Right hindlimb (tissue), 1 donor: ENCODE measurements around the gene DNM3.

Experiments
- DNase-seq: peaks from one replicate; pipeline ENCODE4 v3.0.0-alpha.2; 2018

Gene DNM3

DNA sequence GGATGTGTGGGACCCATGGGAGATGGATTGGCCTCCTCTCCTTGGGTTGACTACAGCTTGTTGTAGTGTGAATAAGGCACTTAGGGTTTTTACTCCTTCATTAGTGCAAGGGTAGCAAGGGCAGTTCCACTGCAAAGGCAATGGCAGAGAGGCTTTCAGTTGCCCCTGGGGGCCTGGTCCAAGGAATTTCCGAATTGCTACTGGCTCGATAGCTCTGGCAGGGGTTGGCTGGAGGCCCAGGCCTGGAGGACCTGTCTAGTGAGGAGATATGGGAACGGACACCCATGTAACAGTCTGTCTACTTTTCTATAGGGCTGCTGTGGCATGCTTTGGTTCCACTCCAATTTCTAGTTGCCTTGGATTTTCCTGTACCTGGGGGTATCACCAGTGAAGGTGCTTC is 360.3 kb downstream of the DNM3 start:
- DNase-seq = no peak

DNA sequence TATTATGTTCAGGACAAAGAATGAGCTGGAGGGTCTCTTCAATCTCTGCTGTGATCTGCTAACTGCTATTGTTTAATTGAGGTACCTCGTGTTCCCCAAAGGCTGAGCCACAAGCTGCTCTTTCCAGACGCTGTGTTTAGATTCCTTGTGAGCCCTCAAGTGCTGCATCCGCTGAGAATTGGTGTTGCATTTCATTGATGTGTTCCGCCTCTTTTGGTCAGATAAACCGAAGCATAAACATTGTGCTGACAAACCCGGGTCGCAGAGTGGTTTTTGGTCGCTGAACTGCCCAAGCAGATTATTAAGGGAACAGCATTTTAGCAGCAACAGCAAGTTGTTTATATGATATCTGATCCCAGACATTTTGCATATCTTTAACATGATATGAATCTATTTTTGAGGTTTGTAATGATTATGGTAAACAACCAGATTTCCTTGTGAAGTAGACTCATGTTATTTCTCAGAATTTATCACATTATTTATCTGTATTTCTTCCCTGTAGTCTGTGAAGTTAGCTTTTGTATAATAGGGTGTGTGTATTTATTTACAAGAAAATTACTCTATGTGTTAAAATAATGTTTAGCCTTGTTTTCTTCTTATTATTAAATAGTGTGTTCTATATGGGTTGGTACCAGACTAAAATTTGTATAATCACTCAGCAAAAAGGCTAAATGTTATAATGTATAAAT is 362.0 kb downstream of the DNM3 start:
- DNase-seq = no peak

DNA sequence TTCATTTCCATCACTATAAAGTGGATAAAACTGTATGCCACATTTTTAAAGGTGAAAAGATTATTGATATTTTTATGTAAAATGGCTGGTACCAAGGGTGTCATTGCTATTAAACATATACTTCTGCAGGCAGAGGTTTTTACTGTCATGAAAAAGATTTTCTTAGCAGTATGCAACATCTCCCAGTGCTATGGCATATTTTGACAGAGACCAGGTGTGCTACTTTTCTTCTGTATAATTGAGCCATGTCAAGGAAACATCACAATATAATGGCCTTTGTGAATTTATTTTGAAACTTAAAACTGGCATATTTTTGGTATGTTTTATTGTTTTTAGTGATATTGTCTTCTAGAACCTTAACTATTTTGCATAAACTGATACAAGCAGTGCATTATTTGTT is 362.6 kb downstream of the DNM3 start:
- DNase-seq = no peak

DNA sequence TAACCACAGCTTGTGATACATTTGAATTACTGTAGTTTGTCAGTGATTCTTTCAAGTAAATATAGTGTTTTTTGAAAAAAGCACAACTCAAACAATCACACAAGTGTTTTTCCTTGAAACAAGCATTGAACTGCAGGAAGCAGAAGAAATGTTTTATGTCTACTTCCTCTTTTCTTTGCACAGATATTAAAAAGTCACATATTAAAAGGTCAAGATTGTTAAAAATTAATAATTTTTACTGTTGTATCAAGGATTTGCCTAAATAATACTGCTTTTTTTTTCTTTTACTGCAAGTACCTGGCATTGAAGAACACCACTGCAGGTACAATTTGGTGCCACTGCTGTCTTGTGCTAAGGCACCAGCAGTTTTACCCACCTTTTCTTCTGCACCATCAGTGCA is 365.0 kb downstream of the DNM3 start:
- DNase-seq = no peak

DNA sequence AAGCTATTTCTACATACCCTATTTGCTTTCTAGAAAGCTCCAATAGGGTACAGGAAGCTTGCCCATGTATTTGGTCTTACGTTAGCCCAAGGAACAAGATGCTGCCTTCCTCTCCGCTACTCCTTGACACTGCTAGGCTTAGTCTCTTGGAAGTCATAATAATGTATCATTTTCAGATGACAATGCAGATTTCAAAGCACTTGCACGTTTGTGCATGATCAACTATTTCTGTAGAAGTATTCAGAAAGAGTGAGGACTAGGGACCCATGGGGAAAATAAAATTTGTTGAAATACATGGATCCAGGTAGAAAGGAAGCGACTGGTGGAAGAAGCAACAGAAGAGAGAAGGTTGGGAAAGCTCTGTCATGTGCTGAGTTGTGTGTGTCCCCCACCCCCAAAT is 367.3 kb downstream of the DNM3 start:
- no peak for DNase-seq

DNA sequence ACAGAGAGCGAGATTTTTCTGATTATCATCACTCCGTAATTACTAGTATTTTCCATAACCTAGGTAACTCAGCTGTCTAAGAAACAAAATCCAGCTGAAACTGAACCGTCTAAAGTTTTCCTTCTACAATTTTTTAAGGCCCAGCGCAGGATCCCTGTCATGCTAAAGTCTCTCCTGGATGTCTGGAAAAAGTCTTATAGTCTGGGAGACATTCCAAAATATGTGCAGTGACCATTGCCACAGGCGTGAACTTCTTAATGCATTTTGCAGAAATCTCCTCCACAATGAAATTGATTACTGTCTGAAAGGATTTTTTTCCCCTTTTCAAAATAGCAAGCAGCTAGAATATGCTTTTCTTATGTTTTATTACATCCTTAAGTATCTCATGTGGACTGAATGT is 369.9 kb downstream of the DNM3 start:
- peak; percentile 63 for DNase-seq

DNA sequence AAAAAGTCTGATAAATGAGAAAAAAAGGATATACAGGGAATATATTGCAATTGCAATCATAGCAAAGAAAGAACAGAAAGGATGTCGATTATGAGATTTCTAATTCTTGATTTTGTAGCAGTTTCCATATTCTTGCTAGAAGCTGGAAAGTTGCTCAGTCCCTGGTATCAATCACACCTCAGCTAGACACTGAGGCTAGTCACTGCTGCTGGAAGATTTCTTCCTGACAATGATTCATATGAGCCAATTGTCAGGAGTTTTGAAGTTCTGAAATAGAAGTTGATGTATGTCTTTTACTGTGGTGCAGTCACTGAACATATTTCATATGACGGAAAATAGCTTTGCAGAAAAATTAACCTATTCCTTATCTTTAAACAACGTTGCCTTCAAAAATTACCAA is 370.8 kb downstream of the DNM3 start:
- no peak for DNase-seq

DNA sequence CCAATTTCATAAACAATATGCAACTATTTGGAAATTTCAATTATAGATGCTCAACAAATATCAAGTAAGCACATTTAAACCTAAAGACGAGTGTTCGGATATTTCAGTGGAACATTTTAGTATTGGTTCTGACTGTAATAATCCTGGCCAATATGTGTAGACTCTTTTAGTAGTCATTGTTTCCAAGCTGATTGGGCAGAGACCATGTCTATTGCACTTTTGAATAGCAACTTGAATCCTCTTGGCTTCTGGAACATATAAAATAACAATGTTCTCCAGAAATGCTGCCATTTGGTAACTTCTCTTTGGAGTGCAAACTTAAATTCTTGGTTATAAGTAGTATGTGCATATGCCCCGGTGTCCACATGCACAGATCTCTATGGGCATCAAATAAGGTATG is 373.7 kb downstream of the DNM3 start:
- no peak for DNase-seq

DNA sequence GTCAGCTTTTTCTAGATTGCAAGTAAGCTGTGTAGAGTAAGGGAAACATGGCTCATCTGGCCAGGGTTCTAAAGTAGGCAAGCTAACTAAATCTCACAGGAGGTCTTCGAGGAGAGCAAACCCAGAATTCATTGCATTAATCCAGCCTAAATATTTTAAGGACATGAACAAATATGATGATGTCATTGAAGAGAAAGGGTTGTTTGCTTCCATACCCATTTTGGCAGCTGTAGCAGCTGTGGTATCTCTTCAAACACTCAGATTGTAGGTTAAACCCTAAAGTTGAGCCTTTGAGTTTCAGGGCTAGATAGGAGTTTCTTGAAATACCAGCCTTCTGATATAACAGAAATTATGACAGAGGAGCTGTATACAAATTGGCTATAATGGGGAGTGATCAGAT is 378.7 kb downstream of the DNM3 start:
- no peak for DNase-seq

DNA sequence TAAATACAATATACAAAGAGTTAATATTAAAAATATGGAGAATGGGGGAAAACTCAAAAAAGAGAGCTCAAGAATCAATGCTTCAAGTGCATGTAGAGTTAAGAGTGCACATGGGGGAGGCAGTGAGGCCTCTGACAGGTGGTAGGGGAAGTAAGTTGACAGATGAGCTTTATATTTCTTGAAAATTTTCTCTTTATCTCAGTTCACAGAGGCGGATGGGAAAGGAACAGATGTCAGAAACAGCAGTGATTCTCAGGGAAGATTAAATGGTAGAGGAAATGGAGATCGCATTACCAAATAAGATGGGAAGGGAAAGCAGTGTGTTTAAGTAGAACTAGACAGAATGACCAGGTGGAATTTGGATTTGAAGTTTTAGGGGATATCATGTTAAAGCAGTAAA is 379.1 kb downstream of the DNM3 start:
- DNase-seq = no peak

DNA sequence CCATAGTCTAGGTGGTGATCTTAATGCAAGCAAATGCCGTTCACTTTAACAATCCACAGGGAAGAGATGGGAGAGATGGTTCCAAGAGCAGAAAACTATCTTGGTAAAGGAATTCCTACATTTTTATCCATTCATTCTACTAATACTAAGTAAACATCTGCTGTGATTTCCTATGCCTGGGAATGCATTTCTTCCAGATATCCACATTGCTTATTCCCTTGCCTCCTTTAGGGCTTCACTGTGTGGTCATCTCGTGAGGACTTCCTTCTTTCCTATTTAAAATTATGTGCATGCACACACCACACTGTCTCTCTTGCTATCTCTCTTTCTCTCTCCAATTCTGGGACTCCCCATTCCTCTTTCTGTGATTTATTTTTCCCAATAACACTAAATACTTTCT is 380.1 kb downstream of the DNM3 start:
- DNase-seq = no peak

DNA sequence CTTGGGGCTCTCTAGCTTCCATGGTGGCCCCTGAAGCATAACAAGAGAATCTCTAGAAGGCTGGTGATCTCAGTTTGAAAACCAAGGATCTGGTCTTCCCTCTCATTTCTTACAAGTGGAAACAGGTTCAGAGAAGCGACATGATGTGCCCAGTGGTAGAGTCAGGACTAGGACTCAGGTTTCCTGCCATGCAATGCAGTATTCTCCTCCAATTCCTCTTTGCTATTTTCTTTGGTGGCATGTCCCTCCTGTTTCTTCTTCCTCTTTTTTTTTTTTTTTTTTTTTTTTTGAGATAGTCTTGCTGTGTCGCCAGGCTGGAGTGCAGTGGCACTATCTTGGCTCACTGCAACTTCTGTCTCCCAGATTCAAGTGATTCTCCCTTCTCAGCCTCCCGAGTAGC is 383.6 kb downstream of the DNM3 start:
- DNase-seq = no peak

DNA sequence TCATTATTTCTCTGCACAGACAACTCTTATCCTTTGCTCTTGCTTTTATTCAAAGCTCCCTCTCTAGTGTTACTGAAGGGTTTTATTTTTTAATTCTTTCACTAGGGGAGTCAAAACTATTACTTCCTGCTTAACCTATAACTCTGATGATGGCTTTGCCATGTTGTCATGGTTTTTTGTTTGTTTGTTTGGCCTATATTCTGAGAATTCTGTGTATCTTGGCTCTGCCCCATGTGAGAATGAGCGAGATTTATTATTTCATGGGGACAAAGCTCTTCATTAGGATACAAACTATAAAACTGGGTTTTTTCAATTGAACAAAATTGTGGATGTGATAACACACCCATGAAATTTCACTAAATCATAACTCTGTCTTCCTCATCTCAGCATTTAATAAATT is 388.6 kb downstream of the DNM3 start:
- no peak for DNase-seq

DNA sequence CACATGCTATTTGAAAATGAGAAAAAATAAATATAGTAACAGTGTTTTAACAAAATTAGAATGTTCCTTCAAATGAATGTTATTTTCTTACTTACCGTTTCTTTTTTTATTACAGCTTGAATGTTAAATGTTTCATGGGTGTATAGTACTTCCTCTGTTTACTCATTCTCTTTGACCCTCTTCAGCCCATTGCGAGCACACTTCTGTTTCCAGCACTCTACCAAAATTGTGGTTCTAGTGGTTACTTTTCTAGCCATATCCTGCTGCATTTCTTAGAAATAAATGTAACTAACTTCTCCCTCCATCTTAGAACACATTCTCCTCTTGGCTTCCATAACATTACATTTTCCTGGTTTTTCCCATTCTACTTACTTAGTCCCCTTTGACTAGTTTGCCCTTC is 389.2 kb downstream of the DNM3 start:
- DNase-seq = no peak

DNA sequence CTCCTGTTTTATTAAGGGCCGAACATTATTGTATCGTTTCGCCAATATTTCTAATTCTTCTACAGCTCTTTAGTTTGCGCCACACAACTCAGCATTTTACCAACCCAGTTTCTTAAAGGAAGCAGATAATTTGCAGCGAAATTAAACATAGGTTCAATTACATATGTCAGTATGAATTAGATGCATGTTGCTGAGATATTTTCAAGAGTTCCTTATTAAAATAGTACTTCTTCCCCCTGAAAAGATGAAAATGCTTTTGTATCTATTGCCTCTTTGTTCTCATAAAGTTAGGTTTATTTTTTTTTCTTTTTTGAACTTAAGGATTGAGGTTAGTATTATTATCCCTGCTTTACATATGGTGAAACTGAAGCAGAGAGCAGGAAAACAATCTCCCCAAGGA is 395.7 kb downstream of the DNM3 start:
- no peak for DNase-seq

DNA sequence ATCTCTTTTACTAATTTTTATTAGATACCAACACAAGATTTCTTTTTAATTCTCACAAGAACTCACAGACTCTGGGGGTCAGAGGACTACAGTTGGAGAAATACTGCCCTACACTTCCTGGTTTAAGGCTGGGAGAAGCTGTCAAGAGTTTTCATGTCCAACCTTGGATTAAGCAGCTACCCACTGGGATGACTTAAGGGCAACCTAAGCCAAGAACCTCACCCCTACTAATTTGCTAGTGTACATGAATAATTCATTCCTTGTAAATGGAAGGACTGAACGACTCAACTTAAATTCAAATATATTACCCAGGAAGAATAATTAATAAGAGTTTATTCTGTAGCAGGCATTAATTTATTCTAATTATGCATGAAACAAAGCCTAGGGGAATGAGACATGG is 396.9 kb downstream of the DNM3 start:
- DNase-seq = no peak

DNA sequence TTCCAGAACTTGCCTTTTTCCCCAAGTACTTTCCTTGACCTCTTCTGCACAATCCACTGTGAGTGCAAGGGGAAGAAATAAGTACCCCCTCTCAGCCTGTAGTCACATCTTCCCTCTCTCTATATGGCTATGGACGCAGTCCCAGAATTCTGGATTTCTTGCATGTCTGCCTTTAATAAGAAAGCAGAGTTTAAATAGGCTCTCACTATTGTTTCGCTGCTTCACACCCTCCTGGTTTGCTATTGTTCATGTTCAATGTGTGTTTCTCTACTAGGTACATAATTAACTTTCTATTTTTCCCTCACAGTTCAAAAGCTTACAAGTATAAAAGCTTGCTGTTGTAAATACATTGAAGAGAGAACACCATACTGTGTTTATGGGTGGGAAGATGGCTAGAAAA is 397.7 kb downstream of the DNM3 start:
- DNase-seq = no peak

DNA sequence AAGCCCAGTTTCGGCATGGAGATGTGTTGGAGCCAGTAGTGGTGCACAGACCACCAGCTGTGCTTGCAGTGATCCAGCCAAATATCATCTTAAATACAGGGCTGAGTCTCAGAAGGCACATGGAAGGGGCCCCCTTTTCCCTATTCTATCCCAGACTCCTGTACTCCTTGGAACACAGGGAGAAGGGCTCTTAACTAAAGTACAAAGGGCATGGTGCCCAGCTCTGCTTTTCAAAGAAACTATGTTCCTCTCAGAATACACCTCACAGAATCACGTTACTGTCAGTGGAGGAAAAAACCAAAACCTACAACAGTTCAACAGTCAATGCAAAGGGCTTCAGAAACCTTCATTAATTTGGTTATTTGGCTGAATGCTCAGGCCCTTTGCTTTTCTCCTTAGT is 398.6 kb downstream of the DNM3 start:
- peak; percentile 57 for DNase-seq

DNA sequence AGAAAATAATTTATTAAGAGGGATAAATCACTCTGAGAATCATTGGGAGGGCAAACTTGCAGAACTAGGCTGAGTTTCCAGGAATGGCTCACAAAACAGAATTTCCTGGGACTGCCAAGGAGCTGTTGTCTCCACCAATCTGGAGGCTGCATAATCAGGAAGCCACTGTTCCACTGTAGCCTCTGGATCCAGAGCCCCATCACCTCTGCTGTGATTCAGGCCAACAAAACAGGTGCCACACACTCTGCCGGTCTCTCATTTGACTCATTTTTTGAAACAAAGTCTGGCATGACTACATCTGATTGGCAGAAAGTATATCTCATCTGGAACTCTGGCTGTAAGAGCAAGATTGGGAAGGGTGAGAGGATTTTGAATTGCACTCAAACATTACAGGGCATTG is 400.2 kb downstream of the DNM3 start:
- no peak for DNase-seq

DNA sequence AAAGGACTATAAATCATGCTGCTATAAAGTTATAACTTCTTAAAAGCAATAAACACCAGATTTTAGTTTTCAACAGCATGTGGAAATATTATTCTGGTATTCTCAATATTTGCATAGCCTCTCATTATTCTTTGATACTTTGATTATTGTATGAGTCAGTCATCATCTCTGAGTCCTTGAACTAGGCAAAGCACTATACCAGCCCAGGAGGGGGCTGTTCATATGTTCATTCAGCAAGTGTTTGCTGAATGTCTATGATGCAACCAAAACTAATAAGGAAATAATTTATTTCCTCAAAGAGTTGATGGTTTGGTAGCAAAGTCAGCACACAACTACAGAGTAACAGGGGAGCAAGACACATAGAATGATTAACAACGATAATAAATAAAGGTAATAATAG is 403.6 kb downstream of the DNM3 start:
- no peak for DNase-seq

DNA sequence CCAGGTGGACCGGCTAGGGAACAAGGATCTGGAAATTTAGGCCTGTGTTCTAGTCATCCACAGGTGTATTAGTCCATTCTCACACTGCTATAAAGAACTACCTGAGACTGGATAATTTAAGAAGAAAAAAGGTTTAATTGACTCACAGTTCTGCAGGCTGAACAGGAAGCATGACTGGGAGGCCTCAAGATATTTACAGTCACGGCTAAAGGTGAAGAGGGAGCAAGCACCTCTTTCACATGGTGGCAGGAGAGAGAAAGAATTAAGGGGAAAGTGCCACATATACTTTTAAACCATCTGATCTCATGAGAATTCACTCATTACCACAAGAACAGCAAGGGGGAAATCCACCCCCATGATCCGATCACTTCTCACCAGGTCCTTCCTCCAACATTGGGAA is 404.5 kb downstream of the DNM3 start:
- no peak for DNase-seq

DNA sequence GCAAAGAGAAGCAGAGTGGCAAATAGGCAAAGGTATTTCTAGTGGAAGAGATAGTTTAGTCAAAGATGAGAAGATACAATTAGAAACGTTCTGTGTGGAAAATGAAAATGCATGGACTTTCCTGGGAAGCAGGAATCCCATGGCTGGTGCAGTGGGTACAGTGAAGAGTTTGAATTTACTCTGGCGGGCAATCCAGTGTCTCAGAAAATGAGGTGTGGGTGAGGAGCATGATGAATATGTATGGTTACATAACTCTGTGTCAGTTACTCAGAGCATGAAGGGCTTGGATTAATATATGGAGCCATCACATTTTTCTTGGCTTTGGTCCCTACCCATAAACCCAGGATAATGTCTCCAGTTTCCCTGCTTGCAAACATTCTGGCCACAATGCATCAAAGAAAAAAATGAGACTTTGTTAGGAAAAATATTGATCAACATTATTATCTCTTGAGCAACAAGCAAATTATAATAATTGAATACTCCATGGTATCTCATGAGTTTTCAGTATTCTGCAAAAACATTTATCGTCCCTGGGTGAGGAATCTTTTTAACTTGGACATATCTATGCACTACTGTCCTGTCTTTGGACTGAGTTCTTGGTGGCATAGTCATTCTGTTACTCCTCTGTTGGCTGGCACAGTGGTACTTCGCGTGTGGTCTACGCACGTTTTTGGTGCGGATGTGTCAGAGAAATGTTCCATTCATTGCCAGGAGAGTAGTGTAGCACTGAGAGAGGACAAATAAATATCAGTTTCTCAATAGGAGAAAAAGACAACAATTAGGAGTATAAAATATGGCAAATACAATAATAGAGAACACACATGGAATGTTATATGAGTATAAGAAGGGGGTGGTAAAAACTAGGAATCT is 405.5 kb downstream of the DNM3 start:
- peak; percentile 30 for DNase-seq

DNA sequence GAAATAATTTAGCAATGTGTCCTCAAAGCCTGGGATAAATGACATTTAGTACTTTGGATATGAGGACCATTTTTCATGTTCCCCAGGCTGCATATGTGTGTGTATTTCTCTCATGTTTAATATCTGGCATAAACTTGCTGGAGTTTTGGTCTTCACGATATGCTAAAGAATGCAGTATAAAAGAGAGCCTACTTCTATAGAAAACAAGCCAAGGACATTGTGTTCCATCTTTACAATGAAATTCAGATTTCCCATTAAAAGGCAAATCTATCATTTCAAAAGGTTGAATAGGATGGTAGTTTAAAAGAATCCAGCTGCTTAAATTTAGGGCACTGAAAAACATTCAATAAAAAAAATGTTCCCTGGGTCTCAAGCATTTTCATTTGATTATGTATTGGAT is 410.2 kb downstream of the DNM3 start:
- DNase-seq = no peak

DNA sequence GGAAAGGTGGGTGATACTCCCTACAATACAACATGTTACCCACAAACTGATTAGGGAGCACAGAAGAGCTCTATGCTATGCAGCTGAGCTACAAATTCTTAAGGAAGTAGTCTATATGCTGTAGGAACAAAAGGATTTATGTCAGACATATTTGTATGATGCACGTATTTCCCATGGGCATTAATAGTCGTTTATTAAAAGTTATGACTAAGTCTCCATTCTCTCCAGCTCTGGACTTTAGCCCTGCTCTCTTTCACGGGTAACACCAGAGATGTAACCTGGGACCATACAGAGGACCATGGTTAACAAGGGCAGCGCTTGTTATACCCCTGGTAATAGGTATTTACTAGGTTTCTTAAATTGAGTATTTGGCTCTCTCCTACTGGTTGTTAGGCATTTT is 411.0 kb downstream of the DNM3 start:
- no peak for DNase-seq

DNA sequence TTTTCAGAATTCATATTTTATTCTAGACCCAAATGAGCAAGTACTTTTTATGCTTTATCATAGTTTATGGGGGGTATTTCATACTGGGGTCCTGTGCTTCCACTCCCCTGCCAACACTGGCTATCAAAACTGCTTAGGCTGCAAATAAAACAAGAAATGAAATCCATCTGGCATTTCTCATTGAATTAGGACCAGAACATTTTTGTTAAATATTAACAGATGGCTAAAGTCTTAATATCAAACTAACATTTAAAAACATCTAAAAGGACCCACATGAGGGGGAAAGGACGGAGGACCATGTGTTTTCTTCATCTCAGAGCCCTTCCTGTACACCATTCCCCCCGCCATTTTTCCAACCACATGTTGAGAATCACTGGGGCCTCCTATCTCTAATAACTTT is 411.7 kb downstream of the DNM3 start:
- DNase-seq = no peak
